ENCODE results near the gene PHLDA1.
"Not testable (repeated sequence)": the region's sequence is repeated elsewhere in the genome, so short reads cannot be mapped to it uniquely, and the experiment has no call there.

The PHLDA1 gene

DNA sequence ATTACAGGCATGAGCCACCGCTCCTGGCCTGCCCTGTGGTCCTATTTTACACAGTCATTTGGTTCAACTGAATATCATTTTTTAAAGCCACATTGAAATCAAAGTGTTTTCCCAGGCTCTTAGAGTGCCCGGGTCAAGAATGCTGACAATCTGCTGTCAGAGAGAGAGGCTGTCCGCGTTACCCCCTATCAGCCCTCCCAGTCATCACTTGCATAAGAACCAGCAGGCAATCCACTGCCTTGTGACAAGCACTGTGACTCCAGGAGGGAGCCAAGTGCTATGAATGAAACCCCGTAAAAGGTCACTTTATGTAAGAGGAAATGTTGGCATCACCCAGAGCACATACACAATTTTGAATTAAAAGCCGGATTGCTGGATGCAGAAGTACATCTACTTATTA, 13.5 kb downstream of the PHLDA1 start:
- no peak for DNase-seq

DNA sequence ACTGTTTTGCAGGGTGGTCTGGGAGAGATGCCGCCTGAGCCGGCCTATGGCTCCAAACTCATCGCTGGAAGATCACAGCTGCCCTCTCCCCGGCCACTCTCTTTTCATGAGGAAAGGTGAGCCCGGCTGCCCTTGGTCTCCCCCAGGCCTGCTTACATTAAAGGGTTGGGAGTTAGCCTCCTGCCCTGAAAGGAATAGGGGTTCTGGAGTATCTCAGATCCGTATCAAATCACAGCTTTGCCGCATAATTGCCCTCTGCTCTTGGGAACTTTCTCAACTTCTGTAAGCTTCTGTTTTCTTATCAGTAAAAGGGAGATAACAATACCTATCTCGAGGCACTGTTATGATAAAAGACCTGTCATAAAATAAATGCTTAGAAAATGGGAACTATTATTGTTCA, 17.6 kb downstream of the PHLDA1 start:
- DNase-seq, result no peak

GRCh38 chr12:76013603-76014002, 18.0 kb downstream of the PHLDA1 start:
- DNase-seq, result no peak

- no peak for DNase-seq
These were observed 18.9 kb downstream of the PHLDA1 start for GRCh38 chr12:76012644-76013043.

DNA sequence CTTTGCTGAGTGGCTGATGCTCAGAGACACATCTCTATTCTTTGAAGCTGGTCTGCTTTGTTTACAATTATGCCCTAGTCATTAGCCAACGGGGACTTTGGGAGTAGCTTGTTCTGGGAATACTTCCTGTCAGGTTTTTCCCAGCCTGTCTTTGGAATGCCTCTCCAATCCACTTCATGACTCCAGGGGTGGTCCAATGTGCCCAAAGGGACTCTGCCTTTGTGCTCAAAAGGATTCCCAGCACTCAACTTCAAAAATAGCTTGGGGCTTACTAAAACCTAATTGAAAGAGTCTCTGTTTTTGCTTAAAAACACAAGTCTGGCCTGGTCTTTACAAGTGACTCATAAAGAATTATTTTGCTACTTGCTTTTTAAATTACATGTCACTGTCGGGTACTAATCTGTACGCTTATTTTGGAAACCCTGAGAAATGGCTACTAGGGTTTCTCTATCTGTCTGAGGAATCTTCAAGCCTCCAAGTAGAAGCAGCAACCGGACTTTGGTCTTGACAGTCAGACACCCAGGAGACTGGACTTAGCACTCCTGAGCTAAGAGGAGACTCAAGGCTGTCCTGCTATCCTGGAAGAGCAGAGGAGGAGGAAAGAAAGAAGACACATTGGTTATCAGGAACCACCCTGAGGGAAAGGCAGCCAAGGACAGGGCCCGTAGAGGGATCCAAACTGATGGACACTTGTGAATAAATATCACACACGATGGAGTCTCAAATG, 20.7 kb downstream of the PHLDA1 start:
- no peak for DNase-seq

DNA sequence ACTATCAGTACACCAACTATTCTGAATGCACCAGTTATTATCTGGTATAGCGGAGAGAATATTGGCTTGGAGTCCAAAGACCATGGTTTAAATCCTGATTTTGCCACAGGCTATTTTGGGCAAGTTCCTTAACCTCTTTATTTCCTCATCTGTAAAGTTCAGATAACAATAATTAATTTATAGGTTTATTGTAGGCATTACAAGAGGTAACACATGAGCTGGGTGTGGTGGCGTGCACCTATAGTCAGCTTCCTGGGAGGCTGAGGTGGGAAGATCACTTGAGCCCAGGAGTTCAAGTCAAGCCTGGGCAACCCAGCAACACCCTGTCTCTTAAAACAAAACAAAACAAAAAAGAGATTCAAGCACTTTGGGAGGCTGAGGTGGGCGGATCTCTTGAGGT, 23.1 kb downstream of the PHLDA1 start:
- DNase-seq, result no peak

GRCh38 chr12:76007640-76008039, 23.9 kb downstream of the PHLDA1 start:
- DNase-seq, result no peak

DNA sequence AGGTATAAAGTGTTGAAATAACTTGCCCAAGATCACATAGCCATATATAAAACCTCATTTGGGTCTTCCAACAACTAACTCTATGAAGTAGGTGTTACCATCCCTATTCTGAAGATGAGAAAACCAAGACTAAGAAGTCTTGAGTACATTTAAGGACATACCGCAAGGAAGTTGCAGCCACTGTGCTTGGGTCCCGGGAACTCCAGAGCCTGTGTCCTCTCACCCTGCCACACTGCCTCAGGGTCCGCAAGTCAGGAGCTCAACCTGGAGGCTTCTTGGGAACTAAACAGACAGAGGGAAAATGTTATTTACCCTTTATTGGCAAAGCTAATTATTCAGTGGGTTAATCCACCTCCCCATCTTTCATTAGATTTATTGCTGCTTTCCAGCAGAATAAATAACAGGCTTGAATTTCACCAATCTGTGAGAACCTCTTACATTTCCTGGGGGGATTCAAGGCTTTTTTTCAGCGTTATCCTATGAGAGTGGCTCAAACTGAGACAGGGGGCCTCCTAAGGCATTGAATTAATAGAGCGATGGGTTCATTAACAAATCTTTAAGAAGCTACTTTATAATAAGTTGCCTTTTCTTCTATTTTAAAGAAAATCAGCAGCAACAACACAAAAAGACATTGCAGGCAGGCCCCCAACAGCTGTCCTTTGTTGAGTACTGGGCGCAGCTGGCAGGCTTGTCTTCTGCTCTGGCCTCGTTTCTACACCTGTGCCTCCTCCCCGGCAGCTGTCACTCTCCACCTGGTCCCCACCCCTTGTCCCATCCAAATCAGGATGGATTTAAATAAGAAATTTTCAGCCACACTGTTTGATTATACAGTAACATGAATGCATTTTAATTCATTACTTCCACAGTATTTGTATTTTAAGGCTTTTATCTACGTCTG, 25.3 kb downstream of the PHLDA1 start:
- DNase-seq, result no peak

DNA sequence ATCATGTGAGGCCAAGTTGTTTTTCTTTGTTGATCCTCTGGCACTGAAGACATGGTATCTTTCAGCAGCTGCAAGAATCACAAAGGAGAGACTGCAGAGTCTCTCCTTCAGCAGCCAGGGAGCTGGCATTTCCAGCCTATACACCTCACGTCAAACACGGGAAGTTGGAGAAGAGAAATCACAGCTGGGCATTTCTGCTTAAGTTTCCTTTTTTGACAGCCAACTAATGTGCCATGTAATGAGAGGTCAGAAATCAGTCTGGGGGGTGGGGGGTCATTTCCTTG, 28.3 kb downstream of the PHLDA1 start:
- DNase-seq, result no peak

- DNase-seq, result no peak
These were observed 28.8 kb downstream of the PHLDA1 start for GRCh38 chr12:76002598-76003354.

DNA sequence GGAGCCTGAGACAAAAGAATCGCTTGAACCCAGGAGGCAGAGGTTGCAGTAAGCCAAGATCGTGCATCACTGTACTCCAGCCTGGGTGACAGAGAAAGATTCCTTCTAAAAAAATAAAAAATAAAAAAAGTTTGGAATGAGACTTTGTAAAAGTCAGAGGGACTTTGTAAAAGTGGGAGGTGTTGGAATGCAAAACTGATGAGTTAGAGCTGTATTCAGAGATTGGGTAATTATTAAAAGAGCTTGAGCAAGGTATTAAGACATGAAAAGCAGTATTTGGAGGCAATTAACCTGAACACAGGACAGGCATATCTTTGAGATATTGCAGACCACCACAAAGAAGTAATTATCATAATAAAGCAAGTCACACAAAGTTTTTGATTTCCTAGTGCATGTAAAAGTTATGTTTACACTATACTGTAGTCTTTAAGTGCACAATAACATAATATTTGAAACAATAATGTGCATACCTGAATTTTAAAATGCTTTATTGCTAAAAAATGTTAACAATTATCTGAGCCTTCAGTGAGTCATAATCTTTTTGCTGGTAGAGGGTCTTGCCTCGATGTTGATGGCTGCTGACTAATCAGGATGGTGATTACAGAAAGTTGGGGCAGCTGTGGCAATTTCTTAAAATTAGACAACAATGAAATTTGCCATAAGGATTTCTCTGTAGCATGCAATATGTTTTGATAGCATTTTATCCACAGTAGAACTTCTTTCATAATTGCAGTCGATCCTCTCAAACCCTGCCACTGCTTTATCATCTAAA, 33.1 kb downstream of the PHLDA1 start:
- no peak for DNase-seq

DNA sequence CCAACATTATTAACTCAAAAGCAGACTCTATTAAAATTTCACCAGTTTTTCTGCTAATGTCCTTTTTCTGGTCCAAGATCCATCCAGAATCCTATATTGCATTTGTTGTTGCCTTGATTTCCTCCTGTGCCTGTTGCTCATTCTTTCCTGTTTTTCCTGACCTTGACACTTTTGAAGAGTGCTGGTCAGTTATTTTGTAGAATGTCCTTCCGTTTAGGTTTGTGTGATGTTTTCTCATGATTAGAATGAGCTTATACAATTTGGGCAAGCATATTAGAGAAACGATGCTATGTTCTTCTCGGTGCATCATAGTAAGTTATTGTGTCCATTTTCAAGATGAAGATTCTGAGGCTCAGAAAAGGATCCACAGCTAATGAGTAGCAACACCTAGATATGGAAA, 33.9 kb downstream of the PHLDA1 start:
- DNase-seq, result no peak

GRCh38 chr12:75996861-75997447, 34.6 kb downstream of the PHLDA1 start:
- no peak for DNase-seq

- DNase-seq, result no peak
These were observed 35.9 kb downstream of the PHLDA1 start for GRCh38 chr12:75995691-75996090.

GRCh38 chr12:75994069-75994740, 37.4 kb downstream of the PHLDA1 start:
- no peak for DNase-seq

GRCh38 chr12:75991753-75992152, 39.8 kb downstream of the PHLDA1 start:
- DNase-seq, result no peak

DNA sequence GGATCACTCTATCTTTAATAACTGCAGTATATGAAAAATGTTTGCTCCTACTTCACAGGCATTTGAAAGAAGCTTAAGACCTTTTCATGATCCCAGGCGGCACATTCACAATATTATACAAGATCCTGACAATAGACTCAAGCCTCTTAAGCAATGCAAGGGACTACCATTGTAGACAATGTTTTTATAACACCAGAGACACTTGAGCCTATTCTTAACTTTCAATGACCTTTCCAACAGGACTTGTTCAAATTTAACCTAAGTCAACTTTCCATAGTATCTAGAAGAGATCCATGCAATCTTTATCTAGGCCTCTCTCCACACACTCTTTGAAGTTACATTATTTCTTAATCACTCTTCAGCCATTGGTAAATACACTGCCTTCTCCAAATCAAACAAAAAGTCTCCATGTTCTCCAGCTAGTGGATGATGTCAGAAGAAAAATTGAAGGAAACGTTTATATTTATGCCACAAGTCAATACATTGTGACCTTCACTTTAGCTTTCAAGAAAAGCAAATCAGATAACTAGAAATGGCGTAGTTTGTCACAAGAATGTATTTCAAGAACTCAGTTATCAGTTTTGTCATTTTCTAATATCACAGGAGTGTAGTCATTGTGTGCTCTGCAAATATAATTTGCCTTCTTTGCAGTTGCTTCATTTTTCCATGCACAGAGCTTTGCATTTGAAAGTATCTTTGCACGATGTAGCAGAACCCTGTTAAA, 41.2 kb downstream of the PHLDA1 start:
- no peak for DNase-seq

GRCh38 chr12:75987709-75988108, 43.9 kb downstream of the PHLDA1 start:
- not testable (repeated sequence) for DNase-seq

GRCh38 chr12:75986001-75986746, 45.4 kb downstream of the PHLDA1 start:
- DNase-seq, result peak; percentile 75

GRCh38 chr12:75985566-75985965, 46.0 kb downstream of the PHLDA1 start:
- DNase-seq, result no peak
